Measurements from ENCODE around the gene ACADVL. TPM values are rescaled to one million over a fixed set of nuclear protein-coding genes. Genes with fewer than 3 reads are reported as not detected.

ACADVL gene
- total and polyA plus RNA-seq, 2 experiments from 2014 or later: 441 to 453 TPM

DNA sequence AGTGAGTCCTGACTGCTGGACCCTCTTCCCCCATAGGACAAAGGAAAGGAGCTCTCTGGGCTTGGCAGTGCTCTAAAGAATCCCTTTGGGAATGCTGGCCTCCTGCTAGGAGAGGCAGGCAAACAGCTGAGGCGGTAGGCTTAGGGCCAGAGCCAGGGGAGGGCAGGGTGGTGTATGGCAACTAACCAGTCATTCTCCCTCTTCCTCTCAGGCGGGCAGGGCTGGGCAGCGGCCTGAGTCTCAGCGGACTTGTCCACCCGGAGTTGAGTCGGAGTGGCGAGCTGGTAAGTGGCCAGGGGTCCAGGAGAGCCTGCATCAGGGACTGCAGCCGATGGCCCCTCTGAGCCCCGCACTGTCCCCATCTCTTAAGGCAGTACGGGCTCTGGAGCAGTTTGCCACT lies 4.4 kb downstream of the ACADVL start:
- Histone ChIP-seq H3K27ac (no peak overlapping the region), H3K36me3 (ENCODE audit: low read depth) (peaks cover 21% of the 10 kb centered on the region; the same call in 1 of the 2 replicates), H3K4me1 (ENCODE audit: insufficient read depth) (0 out of 2 replicates have a peak, but pooled peaks cover 5% of the 10 kb centered on the region), H3K9ac (no peak overlapping the region), H2AFZ (no peak overlapping the region), H3K9me2 (ENCODE audit: insufficient read depth) (no peaks in the 10 kb centered on the region), H3K4me2 (ENCODE audit: unreplicated experiment) (no peak overlapping the region), H3K9me3 (ENCODE audit: low read depth) (no peaks in the 10 kb centered on the region), H4K20me1 (ENCODE audit: insufficient read depth) (no peaks in the 10 kb centered on the region), H3K27me3 (replicated peaks; ENCODE audit: insufficient read depth) (no peaks in the 10 kb centered on the region), H3K4me3 (no peak overlapping the region), H3K79me2 (ENCODE audit: insufficient read depth) (peaks cover 39% of the 10 kb centered on the region), H3F3A (ENCODE audit: insufficient read depth) (peaks cover 21% of the 10 kb centered on the region; the same call in 1 of the 2 replicates)
- 82 to 84% methylated on average over 9 to 10 of the region's 10 CpGs for WGBS, 2 experiments (ENCODE audit: low coverage in 1 of 2, low lambda C conversion rate in 2 of 2, missing lambda C conversion rate in 2 of 2)
- in situ Hi-C loops (cut with MboI): no loop called here
- TF ChIP-seq EZH2 (IDR thresholded peaks at IDR 0.05; ENCODE audit: insufficient read depth, poor library complexity, severe bottlenecking): no peak
- TF ChIP-seq EZH2phosphoT487 (IDR thresholded peaks at IDR 0.05; ENCODE audit: insufficient read depth, low read depth): no peak
- no peak for DNase-seq

DNA sequence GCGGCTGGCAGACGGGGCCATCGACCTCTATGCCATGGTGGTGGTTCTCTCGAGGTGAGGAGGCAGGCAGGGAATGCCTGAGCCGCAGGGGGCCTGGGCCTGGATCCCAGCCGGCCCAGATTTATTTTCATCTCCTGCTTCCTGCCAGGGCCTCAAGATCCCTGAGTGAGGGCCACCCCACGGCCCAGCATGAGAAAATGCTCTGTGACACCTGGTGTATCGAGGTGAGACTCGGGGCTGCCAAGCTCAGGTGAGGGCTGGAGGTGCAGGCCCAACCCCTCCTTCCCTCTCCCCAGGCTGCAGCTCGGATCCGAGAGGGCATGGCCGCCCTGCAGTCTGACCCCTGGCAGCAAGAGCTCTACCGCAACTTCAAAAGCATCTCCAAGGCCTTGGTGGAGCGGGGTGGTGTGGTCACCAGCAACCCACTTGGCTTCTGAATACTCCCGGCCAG lies 4.9 kb downstream of the ACADVL start:
- 80% methylated on average over 14 to 15 of the region's 15 CpGs for WGBS, 2 experiments (ENCODE audit: low coverage in 1 of 2, low lambda C conversion rate in 2 of 2, missing lambda C conversion rate in 2 of 2)

DNA sequence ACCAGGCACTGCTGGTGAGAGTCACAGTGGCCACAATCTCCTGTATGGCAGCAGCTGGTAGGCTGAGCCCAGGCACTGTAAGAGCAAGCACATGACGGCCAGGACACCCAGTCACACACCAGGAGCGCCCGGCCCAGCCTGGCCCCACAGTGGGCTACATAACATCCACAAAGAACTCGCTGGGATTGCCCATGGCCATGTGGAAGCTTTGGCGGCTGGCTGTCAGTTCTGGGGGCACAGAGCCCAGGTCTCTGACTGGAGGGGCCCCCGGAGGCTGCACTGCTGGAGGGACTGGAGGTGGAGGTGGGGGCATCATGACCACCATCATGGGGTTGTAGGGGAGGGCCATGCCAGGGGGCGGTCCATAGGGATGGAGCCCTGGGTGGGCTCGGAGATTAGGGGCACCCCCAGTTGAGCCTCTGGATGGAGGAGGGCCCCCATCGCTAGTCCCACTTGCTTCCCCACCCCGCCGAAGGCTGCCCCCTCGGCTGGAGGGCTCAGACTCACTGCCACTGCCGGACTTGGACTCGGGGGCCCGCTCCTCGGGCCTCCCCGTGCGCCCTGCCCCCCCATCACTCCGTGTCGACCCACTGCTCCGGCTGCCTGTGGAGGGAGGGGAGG lies 6.1 kb downstream of the ACADVL start:
- Histone ChIP-seq H3K9me3 (ENCODE audit: low read depth) (no peaks in the 10 kb centered on the region), H3K27ac (no peak overlapping the region), H4K20me1 (ENCODE audit: insufficient read depth) (no peaks in the 10 kb centered on the region), H3K27me3 (replicated peaks; ENCODE audit: insufficient read depth) (no peaks in the 10 kb centered on the region), H3K9ac (no peak overlapping the region), H3K4me1 (ENCODE audit: insufficient read depth) (no peaks in the 10 kb centered on the region), H3K4me2 (ENCODE audit: unreplicated experiment) (no peak overlapping the region), H3F3A (ENCODE audit: insufficient read depth) (peaks cover 21% of the 10 kb centered on the region; the same call in 1 of the 2 replicates), H3K36me3 (ENCODE audit: low read depth) (peaks cover 21% of the 10 kb centered on the region; the same call in 1 of the 2 replicates), H3K79me2 (ENCODE audit: insufficient read depth) (peaks cover 48% of the 10 kb centered on the region), H2AFZ (no peak overlapping the region), H3K4me3 (no peak overlapping the region), H3K9me2 (ENCODE audit: insufficient read depth) (no peaks in the 10 kb centered on the region)
- DNase-seq: no peak
- in situ Hi-C loops (cut with MboI): no loop called here
- TF ChIP-seq EZH2 (IDR thresholded peaks at IDR 0.05; ENCODE audit: insufficient read depth, poor library complexity, severe bottlenecking) (no peak), EZH2phosphoT487 (IDR thresholded peaks at IDR 0.05; ENCODE audit: insufficient read depth, low read depth) (no peak)
- WGBS, 2 experiments (ENCODE audit: low coverage in 1 of 2, low lambda C conversion rate in 2 of 2, missing lambda C conversion rate in 2 of 2): 76 to 84% methylated on average over 16 to 20 of the region's 21 CpGs

More for the DNA sequence above, 4.9 kb downstream of the ACADVL start:
- no peak overlapping the region for H2AFZ ChIP-seq
- H3K36me3 ChIP-seq (ENCODE audit: low read depth): peaks cover 21% of the 10 kb centered on the region; the same call in 1 of the 2 replicates
- H3K4me1 ChIP-seq (ENCODE audit: insufficient read depth): no peaks in the 10 kb centered on the region
- no peak for TF ChIP-seq EZH2 (IDR thresholded peaks at IDR 0.05; ENCODE audit: insufficient read depth, poor library complexity, severe bottlenecking)
- no peak for TF ChIP-seq EZH2phosphoT487 (IDR thresholded peaks at IDR 0.05; ENCODE audit: insufficient read depth, low read depth)
- H3K27ac ChIP-seq: no peak overlapping the region
- no peak for DNase-seq
- H3F3A ChIP-seq (ENCODE audit: insufficient read depth): peaks cover 21% of the 10 kb centered on the region; the same call in 1 of the 2 replicates
- no peak overlapping the region for H3K4me3 ChIP-seq
- no peak overlapping the region for H3K4me2 ChIP-seq (ENCODE audit: unreplicated experiment)
- no peak overlapping the region for H3K9ac ChIP-seq
- H3K79me2 ChIP-seq (ENCODE audit: insufficient read depth): peaks cover 45% of the 10 kb centered on the region
- in situ Hi-C loops (cut with MboI): no loop called here
- H3K9me3 ChIP-seq (ENCODE audit: low read depth): no peaks in the 10 kb centered on the region
- no peaks in the 10 kb centered on the region for H3K27me3 ChIP-seq (replicated peaks; ENCODE audit: insufficient read depth)
- no peaks in the 10 kb centered on the region for H3K9me2 ChIP-seq (ENCODE audit: insufficient read depth)
- H4K20me1 ChIP-seq (ENCODE audit: insufficient read depth): no peaks in the 10 kb centered on the region

DNA sequence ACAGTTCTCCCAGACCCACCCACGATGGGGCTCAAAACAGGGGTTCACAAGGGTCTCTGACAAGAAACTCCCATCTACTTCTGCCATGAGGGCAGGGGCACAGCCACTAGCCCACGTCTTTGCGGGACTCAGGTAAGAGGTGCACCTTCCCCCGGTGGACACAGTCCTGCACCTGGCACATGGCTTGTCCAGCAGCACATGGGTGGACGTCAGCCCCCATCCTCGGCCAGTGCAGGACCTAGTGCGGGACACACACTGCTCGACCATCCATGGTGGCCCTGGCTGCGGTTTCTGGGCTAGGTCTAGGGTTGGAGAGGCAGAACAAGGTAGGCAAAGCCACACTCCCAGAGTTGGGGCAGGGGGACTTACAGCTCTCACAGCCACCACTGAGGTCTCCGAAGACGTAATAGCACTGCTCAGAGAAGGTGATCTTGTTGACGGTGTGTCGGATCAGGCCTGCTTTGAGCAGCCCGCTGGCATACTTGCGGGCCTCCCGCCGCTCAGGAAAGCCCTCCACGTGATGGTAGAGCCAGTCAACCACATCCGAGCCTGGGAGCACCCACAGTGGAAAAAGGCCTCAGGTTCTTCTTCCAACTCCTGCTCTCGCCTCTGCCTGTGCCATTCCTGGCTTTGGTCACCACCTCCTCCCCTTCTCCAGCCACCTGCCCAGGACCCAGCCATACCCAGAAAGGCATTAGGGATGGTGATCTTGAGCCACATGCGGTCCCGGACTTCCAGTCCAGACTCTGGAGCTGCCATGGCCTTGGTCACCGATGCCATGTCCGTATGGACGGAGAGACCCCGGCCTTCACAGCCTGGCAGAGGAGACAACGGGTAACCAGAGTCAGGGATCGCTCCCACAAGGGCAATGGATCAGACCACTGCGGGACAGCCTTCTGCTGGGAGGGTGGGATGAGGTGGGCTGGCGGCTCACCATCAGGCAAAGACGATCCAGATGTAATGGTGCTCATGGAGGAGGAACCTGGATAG lies 7.3 kb downstream of the ACADVL start:
- Histone ChIP-seq H3K27ac (no peak overlapping the region), H3F3A (ENCODE audit: insufficient read depth) (peaks cover 23% of the 10 kb centered on the region; the same call in 1 of the 2 replicates), H3K79me2 (ENCODE audit: insufficient read depth) (peaks cover 48% of the 10 kb centered on the region), H3K36me3 (ENCODE audit: low read depth) (peaks cover 21% of the 10 kb centered on the region; the same call in 1 of the 2 replicates), H3K4me3 (no peak overlapping the region), H3K4me2 (ENCODE audit: unreplicated experiment) (no peak overlapping the region), H3K27me3 (replicated peaks; ENCODE audit: insufficient read depth) (no peaks in the 10 kb centered on the region), H4K20me1 (ENCODE audit: insufficient read depth) (no peaks in the 10 kb centered on the region; the same call in 1 of the 2 replicates), H3K9me3 (ENCODE audit: low read depth) (no peaks in the 10 kb centered on the region), H3K9me2 (ENCODE audit: insufficient read depth) (no peaks in the 10 kb centered on the region), H2AFZ (no peak overlapping the region), H3K9ac (no peak overlapping the region), H3K4me1 (ENCODE audit: insufficient read depth) (0 out of 2 replicates have a peak, but pooled peaks cover 2% of the 10 kb centered on the region)
- no peak for TF ChIP-seq EZH2 (IDR thresholded peaks at IDR 0.05; ENCODE audit: insufficient read depth, poor library complexity, severe bottlenecking)
- TF ChIP-seq EZH2phosphoT487 (IDR thresholded peaks at IDR 0.05; ENCODE audit: insufficient read depth, low read depth): no peak
- no peak for DNase-seq
- in situ Hi-C loops (cut with MboI): no loop called here
- WGBS, 2 experiments (ENCODE audit: low coverage in 1 of 2, low lambda C conversion rate in 2 of 2, missing lambda C conversion rate in 2 of 2): 90 to 92% methylated on average over 30 to 31 of the region's 31 CpGs
